NB4 (cell line): Measurements from ENCODE around the gene ME2.
"Not testable (repeated sequence)": the region's sequence is repeated elsewhere in the genome, so short reads cannot be mapped to it uniquely, and the experiment has no call there.

Experiments
- DNase-seq: peaks from one replicate; pipeline ENCODE4 v3.0.0; 2010; ENCODE audit warnings: low read depth
- H3K4me3 ChIP-seq: one replicate; pipeline ENCODE4 v1.5.1; 2011; ENCODE audit warnings: mild to moderate bottlenecking, low read depth, low read length, moderate library complexity
- MAX ChIP-seq: IDR thresholded peaks from 2 replicates; pipeline ENCODE4 v1.6.1; 2011; ENCODE audit warnings: low read depth, low read length
- MYC ChIP-seq: IDR thresholded peaks from 2 replicates; pipeline ENCODE4 v1.6.1; 2011; ENCODE audit warnings: low read depth, low read length
- POLR2A ChIP-seq: IDR thresholded peaks from 2 replicates; pipeline ENCODE4 v1.6.1; 2011; ENCODE audit warnings: mild to moderate bottlenecking; ENCODE audit not compliant: insufficient read length; ENCODE audit errors: extremely low read depth
- TF ChIP-seq, protein P1 (sequence below): IDR thresholded peaks from one replicate; pipeline ENCODE4 v1.5.1; 2012; ENCODE audit warnings: low read depth, low read length

Gene ME2

GRCh38 chr18:50934545-50935211, 55.8 kb downstream of the ME2 start:
- no peak for TF ChIP-seq POLR2A
- no peak for TF ChIP-seq MYC
- TF ChIP-seq MAX: no peak
- TF ChIP-seq, protein P1, sequence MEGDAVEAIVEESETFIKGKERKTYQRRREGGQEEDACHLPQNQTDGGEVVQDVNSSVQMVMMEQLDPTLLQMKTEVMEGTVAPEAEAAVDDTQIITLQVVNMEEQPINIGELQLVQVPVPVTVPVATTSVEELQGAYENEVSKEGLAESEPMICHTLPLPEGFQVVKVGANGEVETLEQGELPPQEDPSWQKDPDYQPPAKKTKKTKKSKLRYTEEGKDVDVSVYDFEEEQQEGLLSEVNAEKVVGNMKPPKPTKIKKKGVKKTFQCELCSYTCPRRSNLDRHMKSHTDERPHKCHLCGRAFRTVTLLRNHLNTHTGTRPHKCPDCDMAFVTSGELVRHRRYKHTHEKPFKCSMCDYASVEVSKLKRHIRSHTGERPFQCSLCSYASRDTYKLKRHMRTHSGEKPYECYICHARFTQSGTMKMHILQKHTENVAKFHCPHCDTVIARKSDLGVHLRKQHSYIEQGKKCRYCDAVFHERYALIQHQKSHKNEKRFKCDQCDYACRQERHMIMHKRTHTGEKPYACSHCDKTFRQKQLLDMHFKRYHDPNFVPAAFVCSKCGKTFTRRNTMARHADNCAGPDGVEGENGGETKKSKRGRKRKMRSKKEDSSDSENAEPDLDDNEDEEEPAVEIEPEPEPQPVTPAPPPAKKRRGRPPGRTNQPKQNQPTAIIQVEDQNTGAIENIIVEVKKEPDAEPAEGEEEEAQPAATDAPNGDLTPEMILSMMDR: no peak
- no peak overlapping the region for H3K4me3 ChIP-seq
- no peak for DNase-seq

- no peak overlapping the region for H3K4me3 ChIP-seq
- TF ChIP-seq, protein P1: no peak
- no peak for TF ChIP-seq MAX
- no peak for TF ChIP-seq MYC
- DNase-seq: no peak
Measured at GRCh38 chr18:50935493-50936191, 56.7 kb downstream of the ME2 start.

DNA sequence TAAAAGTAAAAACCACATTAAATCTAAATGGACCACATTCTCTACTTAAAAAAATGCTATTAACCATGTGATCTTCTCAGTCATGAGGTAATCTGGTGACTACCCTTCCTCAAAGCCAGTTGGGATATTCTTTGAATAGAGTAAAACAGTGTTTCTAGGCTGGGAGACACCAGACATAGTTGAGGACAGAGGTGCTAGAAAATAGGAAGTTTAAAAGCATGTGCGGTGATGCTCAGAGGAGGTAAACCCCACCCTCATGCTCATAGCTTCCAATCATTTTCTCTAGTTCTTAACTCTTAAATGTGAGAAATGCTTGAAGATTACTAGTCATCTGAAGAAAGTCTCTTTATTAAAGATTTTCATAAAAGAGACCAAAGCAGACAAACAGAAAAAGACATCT, 58.3 kb downstream of the ME2 start:
- DNase-seq: no peak
- no peak overlapping the region for H3K4me3 ChIP-seq
- TF ChIP-seq POLR2A: no peak
- TF ChIP-seq, protein P1: no peak
- TF ChIP-seq MYC: no peak
- TF ChIP-seq MAX: no peak

- TF ChIP-seq POLR2A (no peak), MAX (no peak), MYC (no peak)
- TF ChIP-seq, protein P1: no peak
- no peak for DNase-seq
- H3K4me3 ChIP-seq: no peak overlapping the region
Measured at GRCh38 chr18:50938912-50939311, 60.0 kb downstream of the ME2 start.

DNA sequence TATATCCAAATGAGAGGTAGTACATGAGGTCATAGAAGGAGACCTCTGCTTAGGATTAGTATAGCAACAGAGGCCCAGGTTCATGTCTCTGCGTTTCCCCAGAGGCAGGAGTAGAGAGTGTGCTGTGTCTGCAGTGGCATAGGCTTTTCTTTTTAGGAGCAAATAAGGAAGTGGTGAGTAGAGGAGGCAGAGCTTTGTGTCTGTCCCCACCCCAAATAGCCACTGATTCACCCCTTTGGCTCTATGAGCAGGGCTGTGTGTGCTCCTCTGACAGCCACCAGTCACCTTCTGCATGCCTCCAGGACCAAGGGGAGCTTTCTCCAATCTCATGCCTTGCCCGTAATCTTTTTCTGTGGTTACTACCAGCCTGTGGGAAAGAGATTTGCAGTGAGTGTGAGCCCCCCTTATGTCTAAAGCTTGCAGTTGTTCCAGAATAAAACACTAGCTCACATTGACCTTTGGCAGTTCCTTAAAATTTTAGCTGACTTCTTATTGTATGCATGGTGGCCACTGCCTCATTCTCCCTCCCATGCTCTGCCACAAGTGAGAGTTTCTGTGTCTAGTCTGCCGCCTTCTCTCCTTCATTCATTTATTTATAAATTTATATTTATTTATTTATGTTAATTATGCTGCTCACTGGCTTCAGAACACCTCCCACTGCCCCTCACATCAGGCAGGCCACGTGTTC, 65.5 kb downstream of the ME2 start:
- DNase-seq: peak; percentile 65
- no peak overlapping the region for H3K4me3 ChIP-seq
- TF ChIP-seq POLR2A (no peak), MYC (no peak), MAX (no peak)
- TF ChIP-seq, protein P1: no peak

DNA sequence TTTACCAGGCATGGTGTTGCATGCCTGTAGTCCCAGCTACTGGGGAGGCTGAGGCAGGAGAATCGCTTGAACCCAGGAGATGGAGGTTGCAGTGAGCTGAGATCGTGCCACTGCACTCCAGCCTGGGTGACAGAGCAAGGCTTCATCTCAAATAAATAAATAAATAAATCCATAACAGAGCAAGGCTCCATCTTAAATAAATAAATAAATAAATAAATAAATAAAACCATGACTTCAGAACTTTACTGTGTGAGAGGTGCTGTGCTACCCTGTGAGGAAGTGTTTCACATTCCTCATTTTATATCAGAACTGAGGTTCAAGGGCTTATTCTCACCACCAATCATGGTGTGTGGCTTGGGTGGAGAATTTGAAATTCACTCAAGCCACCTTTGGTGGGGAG, 67.0 kb downstream of the ME2 start:
- not testable (repeated sequence) for DNase-seq, H3K4me3 ChIP-seq
